Measurements from ENCODE around the gene C22orf39.

Gene C22orf39

DNA sequence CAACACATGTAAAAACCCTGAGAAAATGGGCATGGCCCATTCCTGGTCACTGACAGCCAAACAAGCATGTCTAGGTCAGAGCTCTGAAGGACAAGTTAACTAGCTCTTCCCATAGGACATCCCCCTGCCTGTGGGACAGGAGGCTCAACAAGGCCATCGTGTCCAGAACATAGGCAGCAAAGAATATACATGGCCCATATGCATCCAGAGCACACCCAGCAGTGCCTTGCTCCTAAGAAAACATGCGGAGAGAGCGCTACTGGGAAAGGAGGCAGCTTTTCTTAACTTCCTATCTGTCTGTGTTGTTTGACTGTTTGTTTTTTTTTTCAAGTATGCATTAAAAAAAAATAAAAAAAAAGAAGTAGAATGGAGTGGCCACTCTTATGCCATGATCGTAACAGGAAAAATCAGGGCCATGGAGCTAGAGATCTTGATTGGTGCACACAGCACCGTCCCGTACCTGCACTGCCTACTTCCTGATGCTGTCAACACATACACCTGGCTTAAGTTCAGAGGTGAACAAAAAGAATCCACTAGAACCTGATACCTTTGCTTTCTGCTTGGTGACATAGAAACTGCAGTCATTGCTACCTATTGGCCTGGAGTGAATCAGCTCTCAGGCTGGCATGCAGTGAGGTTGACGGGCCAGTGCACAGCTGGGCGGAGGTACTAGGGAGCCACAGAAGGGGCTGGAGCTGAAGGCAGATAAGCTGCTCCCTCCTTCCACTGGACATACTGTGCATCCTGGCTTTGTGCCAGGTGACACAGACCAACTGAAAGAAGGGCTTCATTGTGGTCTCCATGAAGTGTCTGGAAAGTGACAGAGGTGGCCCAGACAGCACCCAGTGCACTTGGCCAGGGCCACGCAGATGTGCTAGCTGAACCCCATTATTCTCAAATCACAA is 19.6 kb upstream of the C22orf39 start:
- no peak overlapping the region for H3K9ac ChIP-seq
- TF ChIP-seq, protein P1, sequence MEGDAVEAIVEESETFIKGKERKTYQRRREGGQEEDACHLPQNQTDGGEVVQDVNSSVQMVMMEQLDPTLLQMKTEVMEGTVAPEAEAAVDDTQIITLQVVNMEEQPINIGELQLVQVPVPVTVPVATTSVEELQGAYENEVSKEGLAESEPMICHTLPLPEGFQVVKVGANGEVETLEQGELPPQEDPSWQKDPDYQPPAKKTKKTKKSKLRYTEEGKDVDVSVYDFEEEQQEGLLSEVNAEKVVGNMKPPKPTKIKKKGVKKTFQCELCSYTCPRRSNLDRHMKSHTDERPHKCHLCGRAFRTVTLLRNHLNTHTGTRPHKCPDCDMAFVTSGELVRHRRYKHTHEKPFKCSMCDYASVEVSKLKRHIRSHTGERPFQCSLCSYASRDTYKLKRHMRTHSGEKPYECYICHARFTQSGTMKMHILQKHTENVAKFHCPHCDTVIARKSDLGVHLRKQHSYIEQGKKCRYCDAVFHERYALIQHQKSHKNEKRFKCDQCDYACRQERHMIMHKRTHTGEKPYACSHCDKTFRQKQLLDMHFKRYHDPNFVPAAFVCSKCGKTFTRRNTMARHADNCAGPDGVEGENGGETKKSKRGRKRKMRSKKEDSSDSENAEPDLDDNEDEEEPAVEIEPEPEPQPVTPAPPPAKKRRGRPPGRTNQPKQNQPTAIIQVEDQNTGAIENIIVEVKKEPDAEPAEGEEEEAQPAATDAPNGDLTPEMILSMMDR (IDR thresholded peaks at IDR 0.05): no peak
- no peaks in the 10 kb centered on the region for H3K36me3 ChIP-seq (ENCODE audit: control insufficient read depth, insufficient read depth, low read length)

DNA sequence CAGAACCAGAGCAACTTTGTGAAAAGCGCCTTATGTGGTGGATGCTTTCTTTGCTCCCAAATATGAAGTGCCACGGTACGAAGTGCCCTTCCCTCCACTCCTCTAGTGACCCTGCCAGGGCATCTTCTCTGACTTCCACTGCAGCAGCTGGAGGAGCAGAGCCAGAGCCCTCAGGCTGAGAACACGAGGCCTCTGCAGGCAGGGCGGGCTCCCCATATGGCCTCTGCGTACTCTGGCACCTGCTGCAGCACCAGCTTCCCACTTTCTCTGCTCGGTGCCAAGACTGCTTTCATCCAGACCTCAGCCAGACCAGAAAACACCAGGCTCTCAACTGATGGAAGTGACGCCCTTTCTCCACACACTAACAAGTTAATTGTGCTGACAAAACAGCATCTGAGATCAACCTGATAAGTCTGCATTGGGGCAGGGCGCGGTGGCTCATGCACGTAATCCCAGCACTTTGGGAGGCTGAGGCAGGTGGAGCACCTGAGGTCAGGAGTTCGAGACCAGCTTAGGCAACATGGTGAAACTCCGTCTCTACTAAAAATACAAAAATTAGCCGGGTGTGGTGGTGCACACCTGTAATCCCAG is 18.7 kb upstream of the C22orf39 start:
- Histone ChIP-seq H3K27me3 (ENCODE audit: control insufficient read depth, insufficient read depth, low read length) (no peaks in the 10 kb centered on the region), H3K9me3 (ENCODE audit: control insufficient read depth, low read length) (no peaks in the 10 kb centered on the region), H3K9ac (no peak overlapping the region), H3K4me3 (ENCODE audit: low read depth, low read length) (no peak overlapping the region), H3K36me3 (ENCODE audit: control insufficient read depth, insufficient read depth, low read length) (no peaks in the 10 kb centered on the region), H3K79me2 (no peaks in the 10 kb centered on the region), H3K4me2 (ENCODE audit: low read length) (no peak overlapping the region), H3K4me1 (no peaks in the 10 kb centered on the region), H2AFZ (no peak overlapping the region), H3K27ac (no peak overlapping the region)
- TF ChIP-seq, protein P1 (IDR thresholded peaks at IDR 0.05): no peak

More for the DNA sequence above, 19.6 kb upstream of the C22orf39 start:
- H3K4me3 ChIP-seq (ENCODE audit: low read depth, low read length): no peak overlapping the region
- H3K9me3 ChIP-seq (ENCODE audit: control insufficient read depth, low read length): no peaks in the 10 kb centered on the region
- no peak overlapping the region for H3K27ac ChIP-seq
- H3K4me2 ChIP-seq (ENCODE audit: low read length): no peak overlapping the region
- no peaks in the 10 kb centered on the region for H3K4me1 ChIP-seq
- no peaks in the 10 kb centered on the region for H3K79me2 ChIP-seq
- no peak overlapping the region for H2AFZ ChIP-seq
- H3K27me3 ChIP-seq (ENCODE audit: control insufficient read depth, insufficient read depth, low read length): no peaks in the 10 kb centered on the region

DNA sequence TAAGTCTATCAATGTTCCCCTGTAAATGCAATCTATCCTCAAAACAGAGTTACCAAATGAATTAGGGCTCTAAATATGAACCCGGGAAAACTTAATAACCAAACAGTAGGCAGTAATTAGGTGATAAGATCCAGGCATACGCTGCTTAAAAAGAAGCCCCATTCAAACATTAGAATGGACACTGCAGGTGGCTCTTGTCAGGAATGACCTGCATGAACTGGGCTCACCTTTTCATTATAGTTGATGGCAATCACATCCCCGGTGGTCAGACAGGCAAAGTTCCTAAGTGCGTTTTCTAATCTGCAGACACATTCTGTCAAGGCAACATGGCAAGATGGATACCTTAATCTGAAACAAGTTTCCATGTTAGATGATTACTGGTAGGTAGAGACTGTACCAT is 17.5 kb upstream of the C22orf39 start:
- H3K4me1 ChIP-seq: no peaks in the 10 kb centered on the region

DNA sequence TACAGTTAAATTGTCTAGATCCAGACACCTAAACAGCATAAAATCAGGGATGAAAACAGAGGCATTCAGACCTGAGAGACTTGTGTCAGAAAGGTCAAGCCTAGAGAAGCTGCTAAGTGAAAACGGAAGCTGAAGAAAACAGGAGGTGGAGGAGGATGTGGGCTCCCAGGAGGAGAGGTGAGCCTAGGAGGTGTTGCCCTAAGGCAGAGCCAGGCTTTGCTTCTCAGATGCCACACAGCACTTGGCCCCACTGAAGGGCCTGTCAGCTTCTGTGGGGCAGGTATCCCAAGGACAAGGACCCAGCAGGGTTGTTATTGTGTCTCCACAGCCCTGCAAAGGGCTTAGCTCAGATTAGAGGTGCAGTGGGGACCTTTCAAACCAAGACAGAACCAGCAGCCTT is 17.0 kb upstream of the C22orf39 start:
- H3K27me3 ChIP-seq (ENCODE audit: control insufficient read depth, insufficient read depth, low read length): no peaks in the 10 kb centered on the region
- no peak overlapping the region for H3K27ac ChIP-seq
- H3K4me3 ChIP-seq (ENCODE audit: low read depth, low read length): no peak overlapping the region
- no peaks in the 10 kb centered on the region for H3K9me3 ChIP-seq (ENCODE audit: control insufficient read depth, low read length)
- no peaks in the 10 kb centered on the region for H3K79me2 ChIP-seq
- H3K36me3 ChIP-seq (ENCODE audit: control insufficient read depth, insufficient read depth, low read length): no peaks in the 10 kb centered on the region
- no peak overlapping the region for H3K4me2 ChIP-seq (ENCODE audit: low read length)
- TF ChIP-seq, protein P1 (IDR thresholded peaks at IDR 0.05): no peak
- no peaks in the 10 kb centered on the region for H3K4me1 ChIP-seq
- H3K9ac ChIP-seq: no peak overlapping the region
- H2AFZ ChIP-seq: no peak overlapping the region

More for the DNA sequence above, 17.5 kb upstream of the C22orf39 start:
- TF ChIP-seq, protein P1 (IDR thresholded peaks at IDR 0.05): no peak
- H3K36me3 ChIP-seq (ENCODE audit: control insufficient read depth, insufficient read depth, low read length): no peaks in the 10 kb centered on the region
- H3K9ac ChIP-seq: no peak overlapping the region
- no peaks in the 10 kb centered on the region for H3K79me2 ChIP-seq
- no peak overlapping the region for H3K4me2 ChIP-seq (ENCODE audit: low read length)
- H3K4me3 ChIP-seq (ENCODE audit: low read depth, low read length): no peak overlapping the region
- H3K27ac ChIP-seq: no peak overlapping the region
- no peaks in the 10 kb centered on the region for H3K27me3 ChIP-seq (ENCODE audit: control insufficient read depth, insufficient read depth, low read length)
- no peaks in the 10 kb centered on the region for H3K9me3 ChIP-seq (ENCODE audit: control insufficient read depth, low read length)
- H2AFZ ChIP-seq: no peak overlapping the region
